22Rv1 (cell line): ENCODE measurements around the gene HYDIN.

ENCODE experiments used
- ZFX ChIP-seq: fragments of 450-650 bp; IDR thresholded peaks from 2 replicates; pipeline ENCODE4 v1.6.1; 2017; ENCODE audit warnings: antibody characterized with exemption, borderline replicate concordance
- TF ChIP-seq, protein P1 (sequence below): fragments of 450-650 bp; IDR thresholded peaks from 2 replicates; pipeline ENCODE4 v1.5.1; 2017; ENCODE audit warnings: mild to moderate bottlenecking

- TF ChIP-seq, protein P1, sequence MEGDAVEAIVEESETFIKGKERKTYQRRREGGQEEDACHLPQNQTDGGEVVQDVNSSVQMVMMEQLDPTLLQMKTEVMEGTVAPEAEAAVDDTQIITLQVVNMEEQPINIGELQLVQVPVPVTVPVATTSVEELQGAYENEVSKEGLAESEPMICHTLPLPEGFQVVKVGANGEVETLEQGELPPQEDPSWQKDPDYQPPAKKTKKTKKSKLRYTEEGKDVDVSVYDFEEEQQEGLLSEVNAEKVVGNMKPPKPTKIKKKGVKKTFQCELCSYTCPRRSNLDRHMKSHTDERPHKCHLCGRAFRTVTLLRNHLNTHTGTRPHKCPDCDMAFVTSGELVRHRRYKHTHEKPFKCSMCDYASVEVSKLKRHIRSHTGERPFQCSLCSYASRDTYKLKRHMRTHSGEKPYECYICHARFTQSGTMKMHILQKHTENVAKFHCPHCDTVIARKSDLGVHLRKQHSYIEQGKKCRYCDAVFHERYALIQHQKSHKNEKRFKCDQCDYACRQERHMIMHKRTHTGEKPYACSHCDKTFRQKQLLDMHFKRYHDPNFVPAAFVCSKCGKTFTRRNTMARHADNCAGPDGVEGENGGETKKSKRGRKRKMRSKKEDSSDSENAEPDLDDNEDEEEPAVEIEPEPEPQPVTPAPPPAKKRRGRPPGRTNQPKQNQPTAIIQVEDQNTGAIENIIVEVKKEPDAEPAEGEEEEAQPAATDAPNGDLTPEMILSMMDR, result no peak
- TF ChIP-seq ZFX, result no peak
Measured at GRCh38 chr16:71218306-71218963, 12.1 kb downstream of the HYDIN start.
